HG03108 (cell line): ENCODE measurements around the gene PALB2.

ENCODE experiments used
- ATAC-seq: cut with Tn5 transposase; IDR thresholded peaks from one replicate; pipeline ENCODE4 v1.9.1; 2021; ENCODE audit warnings: moderate library complexity; ENCODE audit not compliant: unreplicated experiment

Gene PALB2

GRCh38 chr16:23640931-23641765, at the start of gene PALB2, which contains the start of gene DCTN5:
TSS of gene PALB2 (minus strand) at chr16:23641310. CDS start at chr16:23641157, 153 bp downstream.
TSS of gene DCTN5 (plus strand) at chr16:23641466. CDS start at chr16:23641543, 77 bp downstream.
- ATAC-seq: peak; percentile 97

- ATAC-seq: no peak
These were observed 48.5 kb upstream of the PALB2 start for GRCh38 chr16:23689442-23690187.

GRCh38 chr16:23687034-23687808, 46.1 kb upstream of the PALB2 start:
- ATAC-seq: no peak

GRCh38 chr16:23683487-23683886, 42.4 kb upstream of the PALB2 start:
- no peak for ATAC-seq

- no peak for ATAC-seq
These were observed 41.1 kb upstream of the PALB2 start for GRCh38 chr16:23682181-23682580.

- no peak for ATAC-seq
These were observed 38.9 kb upstream of the PALB2 start for GRCh38 chr16:23679986-23680336.

- no peak for ATAC-seq
These were observed 38.3 kb upstream of the PALB2 start for GRCh38 chr16:23679274-23679985.

GRCh38 chr16:23678430-23679273, 37.5 kb upstream of the PALB2 start, which contains the start of gene PLK1:
TSS of gene PLK1 (plus strand) at chr16:23678889. CDS start at chr16:23678933, 44 bp downstream.
- peak; percentile 87 for ATAC-seq

- ATAC-seq: no peak
These were observed 35.9 kb upstream of the PALB2 start for GRCh38 chr16:23676924-23677480.

GRCh38 chr16:23673971-23674614, 33.0 kb upstream of the PALB2 start:
- ATAC-seq: no peak

GRCh38 chr16:23670137-23670776, 29.1 kb upstream of the PALB2 start:
- peak; percentile 93 for ATAC-seq

GRCh38 chr16:23668873-23669272, 27.8 kb upstream of the PALB2 start:
- no peak for ATAC-seq

- ATAC-seq: no peak
These were observed 27.1 kb upstream of the PALB2 start for GRCh38 chr16:23668225-23668624.

GRCh38 chr16:23667355-23667659, 26.2 kb upstream of the PALB2 start:
- no peak for ATAC-seq

- ATAC-seq: no peak
These were observed 25.7 kb upstream of the PALB2 start for GRCh38 chr16:23666571-23667354.

GRCh38 chr16:23663918-23664317, 22.8 kb upstream of the PALB2 start:
- ATAC-seq: no peak

GRCh38 chr16:23651943-23652468, 10.9 kb upstream of the PALB2 start:
- ATAC-seq: peak; percentile 36
